H1 (cell line): ENCODE measurements around the gene TTC8. TPM values are rescaled to one million over a fixed set of nuclear protein-coding genes. Genes with fewer than 3 reads are reported as not detected.

Source experiments
- CTCF ChIA-PET: fragments of 300-600 bp; sonication (Branson Sonifier 250); formaldehyde crosslinking; loops from one replicate; lab custom pipeline; 2021; ENCODE audit not compliant: partially characterized antibody; lab: Charles Lee
- POLR2A ChIA-PET: fragments of 300-600 bp; sonication (Branson Sonifier 250); formaldehyde crosslinking; loops from one replicate; lab custom pipeline; 2021; ENCODE audit warnings: inconsistent platforms; ENCODE audit not compliant: partially characterized antibody; lab: Charles Lee
- DNase-seq, 2 experiments: peaks; one replicate each; pipeline versions ENCODE4 v3.0.0 to v3.0.0-alpha.2; 2010 to 2022; ENCODE audit warnings: low spot score in 2 of 2, low read depth in 1 of 2, mixed read lengths in 1 of 2
- FAIRE-seq: peaks from 2 replicates; lab custom pipeline; 2011; peaks lifted over from hg19 to GRCh38; lab: Jason Lieb, UNC
- H2AFZ ChIP-seq: 2 replicates; pipeline ENCODE4 v1.8.1; 2012; ENCODE audit warnings: low read length, inconsistent platforms
- H2AK5ac ChIP-seq: 2 replicates; pipeline ENCODE4 v1.6.1; 2013; ENCODE audit warnings: low read depth, low read length
- H2BK120ac ChIP-seq: replicated peaks from 2 replicates; pipeline ENCODE3; 2013; ENCODE audit warnings: low read depth, low read length, inconsistent platforms
- H2BK12ac ChIP-seq: 2 replicates; pipeline ENCODE4 v1.6.1; 2013; ENCODE audit warnings: low read depth, low read length
- H2BK15ac ChIP-seq: 2 replicates; pipeline ENCODE4 v1.6.1; 2013; ENCODE audit warnings: low read length
- H2BK20ac ChIP-seq: 2 replicates; pipeline ENCODE4 v1.6.1; 2013; ENCODE audit warnings: low read length
- H2BK5ac ChIP-seq: 2 replicates; pipeline ENCODE4 v1.6.1; 2013; ENCODE audit warnings: low read depth, low read length
- H3K14ac ChIP-seq: 2 replicates; pipeline ENCODE4 v1.6.1; 2013; ENCODE audit warnings: inconsistent platforms; ENCODE audit not compliant: insufficient read length
- H3K18ac ChIP-seq: 2 replicates; pipeline ENCODE4 v1.6.1; 2013; ENCODE audit warnings: low read length; ENCODE audit errors: extremely low read depth
- H3K23ac ChIP-seq: 2 replicates; pipeline ENCODE4 v1.6.1; 2013; ENCODE audit warnings: inconsistent platforms; ENCODE audit not compliant: insufficient read length
- H3K23me2 ChIP-seq: 2 replicates; pipeline ENCODE4 v1.6.1; 2013; ENCODE audit warnings: low read depth, low read length
- H3K27ac ChIP-seq: 2 replicates; pipeline ENCODE4 v1.6.1; 2011; ENCODE audit warnings: low read depth, low read length, inconsistent platforms
- H3K27me3 ChIP-seq, 4 experiments: replicated peaks in 1 of 4; 1 replicate in 1 of 4; 2 replicates in 3 of 4; pipeline versions ENCODE4 v1.6.1 to v1.8.1; 2011 to 2013; ENCODE audit warnings: low read length in 3 of 4, mild to moderate bottlenecking in 3 of 4, inconsistent platforms in 2 of 4, mixed read lengths in 2 of 4, moderate library complexity in 1 of 4; ENCODE audit not compliant: control insufficient read depth in 3 of 4, insufficient read depth in 3 of 4; ENCODE audit errors: extremely low read depth in 1 of 4
- H3K36me3 ChIP-seq, 4 experiments: 2 replicates each; pipeline versions ENCODE4 v1.6.1 to v1.8.1; 2011 to 2013; ENCODE audit warnings: mild to moderate bottlenecking in 4 of 4, low read length in 3 of 4, moderate library complexity in 2 of 4, control low read depth in 1 of 4, inconsistent platforms in 1 of 4; ENCODE audit not compliant: insufficient read depth in 4 of 4, control insufficient read depth in 2 of 4
- H3K4ac ChIP-seq: replicated peaks from 2 replicates; pipeline ENCODE3; 2013; ENCODE audit warnings: low read length, low read depth, mixed read lengths, inconsistent platforms; ENCODE audit not compliant: insufficient read length
- H3K4me1 ChIP-seq, 4 experiments: replicated peaks in 1 of 4; 1 replicate in 1 of 4; 2 replicates in 3 of 4; pipeline versions ENCODE4 v1.6.1 to v1.8.1; 2011 to 2013; ENCODE audit warnings: low read length in 3 of 4, inconsistent platforms in 2 of 4, mixed read lengths in 1 of 4; ENCODE audit not compliant: insufficient read depth in 4 of 4, control insufficient read depth in 3 of 4
- H3K4me2 ChIP-seq, 2 experiments: 2 replicates each; pipeline versions ENCODE4 v1.6.1 to v1.8.1; 2011 to 2013; ENCODE audit warnings: low read depth in 2 of 2, low read length in 2 of 2, control low read depth in 1 of 2, inconsistent platforms in 1 of 2, mild to moderate bottlenecking in 1 of 2; ENCODE audit not compliant: insufficient read depth in 1 of 2
- H3K4me3 ChIP-seq, 4 experiments: fragments of 200-600, 300-600 bp in 1 of 4; sonication (generic), shearing (Covaris generic), sonication (Bioruptor Twin) in 1 of 4; 2 replicates each; pipeline versions ENCODE4 v1.5.1 to v1.8.1; 2011 to 2016; ENCODE audit warnings: low read length in 4 of 4, low read depth in 3 of 4, control low read depth in 2 of 4, inconsistent platforms in 2 of 4, mild to moderate bottlenecking in 2 of 4, mixed read lengths in 1 of 4, moderate library complexity in 1 of 4; ENCODE audit not compliant: insufficient read depth in 2 of 4; ENCODE audit errors: extremely low read depth in 1 of 4
- H3K56ac ChIP-seq: replicated peaks from 2 replicates; pipeline ENCODE3; 2013; ENCODE audit warnings: low read depth, mild to moderate bottlenecking, mixed read lengths, low read length, inconsistent platforms; ENCODE audit not compliant: insufficient read length
- H3K79me1 ChIP-seq: 2 replicates; pipeline ENCODE4 v1.6.1; 2013; ENCODE audit warnings: low read depth, low read length, control low read depth
- H3K79me2 ChIP-seq, 2 experiments: 2 replicates each; pipeline versions ENCODE4 v1.6.1 to v1.8.1; 2012 to 2013; ENCODE audit warnings: low read length in 2 of 2, mild to moderate bottlenecking in 2 of 2, inconsistent platforms in 1 of 2; ENCODE audit not compliant: insufficient read depth in 2 of 2, control insufficient read depth in 1 of 2
- H3K9ac ChIP-seq, 4 experiments: replicated peaks in 1 of 4; 1 replicate in 1 of 4; 2 replicates in 3 of 4; pipeline versions ENCODE4 v1.6.1 to v1.8.1; 2011 to 2013; ENCODE audit warnings: low read depth in 3 of 4, low read length in 3 of 4, control low read depth in 2 of 4, mild to moderate bottlenecking in 2 of 4, moderate library complexity in 2 of 4, inconsistent platforms in 1 of 4; ENCODE audit errors: extremely low read depth in 1 of 4
- H3K9me3 ChIP-seq, 2 experiments: 2 replicates each; pipeline versions ENCODE4 v1.6.1 to v1.8.1; 2012 to 2013; ENCODE audit warnings: mild to moderate bottlenecking in 2 of 2, moderate library complexity in 2 of 2, control low read depth in 1 of 2, inconsistent platforms in 1 of 2, low read depth in 1 of 2, low read length in 1 of 2, mixed read lengths in 1 of 2; ENCODE audit not compliant: insufficient read depth in 2 of 2
- H4K20me1 ChIP-seq, 2 experiments: replicated peaks in 1 of 2; 2 replicates each; pipeline versions ENCODE3 to v1.8.1; 2011 to 2013; ENCODE audit warnings: inconsistent platforms in 2 of 2, low read length in 2 of 2, mild to moderate bottlenecking in 1 of 2; ENCODE audit not compliant: insufficient read depth in 2 of 2, control insufficient read depth in 1 of 2
- H4K5ac ChIP-seq: 2 replicates; pipeline ENCODE4 v1.6.1; 2013; ENCODE audit warnings: low read length, low read depth, mixed read lengths, inconsistent platforms; ENCODE audit not compliant: insufficient read length
- H4K8ac ChIP-seq: 2 replicates; pipeline ENCODE4 v1.8.0; 2013; ENCODE audit warnings: mild to moderate bottlenecking, moderate library complexity, low read length, inconsistent platforms; ENCODE audit not compliant: insufficient read depth; ENCODE audit errors: extremely low read depth
- H4K91ac ChIP-seq: replicated peaks from 2 replicates; pipeline ENCODE3; 2013; ENCODE audit warnings: low read length, mixed read lengths, inconsistent platforms; ENCODE audit not compliant: insufficient read length
- BCL11A ChIP-seq, 2 experiments: IDR thresholded peaks; one replicate each; pipeline ENCODE4 v1.6.1; 2011; ENCODE audit warnings: low read depth in 2 of 2, low read length in 2 of 2, mild to moderate bottlenecking in 2 of 2
- CHD2 ChIP-seq: IDR thresholded peaks from 2 replicates; pipeline ENCODE4 v1.6.1; 2012; ENCODE audit warnings: low read length, improper control_type of control experiment
- GABPA ChIP-seq: IDR thresholded peaks from 2 replicates; pipeline ENCODE4 v1.6.1; 2011; ENCODE audit warnings: mild to moderate bottlenecking, low read length, moderate library complexity, borderline replicate concordance; ENCODE audit not compliant: insufficient read depth
- KDM1A ChIP-seq: fragments of 200-600, 300-600 bp; sonication (generic); IDR thresholded peaks from 2 replicates; pipeline ENCODE4 v1.7.1; 2016; ENCODE audit warnings: mild to moderate bottlenecking, low read length, borderline replicate concordance
- NRF1 ChIP-seq: IDR thresholded peaks from 2 replicates; pipeline ENCODE4 v1.6.1; 2011; ENCODE audit warnings: mild to moderate bottlenecking, low read depth, low read length, improper control_type of control experiment
- PHF8 ChIP-seq: fragments of 200-600 bp; sonication (generic); conservative IDR thresholded peaks from 2 replicates; pipeline ENCODE4 v1.7.1; 2012; ENCODE audit warnings: low read depth, mild to moderate bottlenecking, inconsistent platforms, low read length, moderate library complexity
- RFX5 ChIP-seq: IDR thresholded peaks from 2 replicates; pipeline ENCODE4 v1.6.1; 2011; ENCODE audit warnings: low read depth, low read length, improper control_type of control experiment, borderline replicate concordance
- RXRA ChIP-seq: IDR thresholded peaks from 2 replicates; pipeline ENCODE4 v1.6.1; 2011; ENCODE audit warnings: low read depth, mild to moderate bottlenecking, low read length, moderate library complexity; ENCODE audit not compliant: insufficient read depth
- SP2 ChIP-seq: IDR thresholded peaks from 2 replicates; pipeline ENCODE4 v1.6.1; 2012; ENCODE audit warnings: mild to moderate bottlenecking, low read length, inconsistent platforms
- TAF7 ChIP-seq: optimal IDR thresholded peaks from 2 replicates; pipeline ENCODE3; 2011; ENCODE audit warnings: low read depth, mild to moderate bottlenecking, inconsistent platforms, low read length, moderate library complexity, borderline replicate concordance
- WGBS, 2 experiments: shearing (Covaris generic) in 1 of 2; methylation state at CpG; one replicate each; pipeline versions ENCODE4 v1.1.6 to v1.1.7; 2013 to 2015; ENCODE audit warnings: low lambda C conversion rate in 2 of 2, mixed read lengths in 2 of 2, inconsistent platforms in 1 of 2, low coverage in 1 of 2, missing lambda C conversion rate in 1 of 2; ENCODE audit not compliant: insufficient replicate concordance in 2 of 2, insufficient coverage in 1 of 2, insufficient read length in 1 of 2; ENCODE audit errors: extremely low coverage in 1 of 2, missing lambda C conversion rate in 1 of 2; 5-methylcytosine and 5-hydroxymethylcytosine counted together
- polyA plus RNA-seq, 7 experiments: library from polyadenylated mRNA; depleted of rRNA in 3 of 7; stranded (reverse) in 5 of 7; unstranded in 2 of 7; fragments of >200 nt in 5 of 7; fragments of 200-250 nt in 2 of 7; gene quantifications; 1 replicate in 5 of 7; 2 replicates in 1 of 7; 4 replicates in 1 of 7; pipeline versions ENCODE4 v1.2.1 to v1.2.3, GENCODE V29; 2011 to 2013; ENCODE audit warnings: missing spikeins in 2 of 7, mixed read lengths in 2 of 7
- total RNA-seq: library from RNA; stranded (reverse); fragmentation: NEBNext Ultra II Directional; extraction: Animal tissue kit (Norgen Biotek cat#: 25700); gene quantifications from 2 replicates; pipeline ENCODE4 v1.2.1, GENCODE V29; 2021
- TF ChIP-seq, protein P1 (sequence below): IDR thresholded peaks from 2 replicates; pipeline ENCODE4 v1.6.1; 2012; ENCODE audit warnings: inconsistent platforms

TTC8 gene
- total and polyA plus RNA-seq, 2 of the 8 experiments (the other 6 are each of a cell fraction or from before 2014, with no cell fraction given) = 13.1 to 13.5 TPM

DNA sequence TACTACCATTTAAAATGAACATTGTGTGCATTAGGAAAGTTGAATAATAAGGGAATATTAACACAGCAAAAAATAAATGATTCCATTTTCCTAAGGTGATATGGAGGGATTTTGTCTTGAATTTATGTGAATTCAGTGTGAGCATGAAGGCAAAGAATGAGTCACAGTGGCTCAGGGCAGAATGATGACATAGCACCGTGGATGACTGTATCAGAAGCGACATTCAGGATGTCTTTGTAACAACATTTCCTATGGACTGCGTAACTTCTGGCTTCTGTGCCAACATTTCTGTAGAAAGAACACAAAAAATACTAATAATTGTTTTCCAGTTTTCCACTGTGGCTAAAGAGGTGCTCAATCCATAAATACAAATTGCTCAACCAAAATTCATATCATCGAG lies 54.6 kb downstream of the TTC8 start:
- Histone ChIP-seq H3K27ac (no peak overlapping the region), H2BK120ac (no peak overlapping the region), H2BK20ac (no peak overlapping the region), H3K36me3 (peaks cover 0 to 7% (median 1%) of the 10 kb centered on the region in 4 experiments; a peak in 2 of 8 replicates), H3K79me2 (no peaks in the 10 kb centered on the region), H3K23me2 (no peaks in the 10 kb centered on the region), H3K14ac (no peak overlapping the region), H2AK5ac (no peak overlapping the region), H3K4me2 (no peak overlapping the region), H4K8ac (no peak overlapping the region), H2AFZ (no peak overlapping the region), H3K4me1 (no peaks in the 10 kb centered on the region), H4K5ac (no peak overlapping the region), H2BK5ac (no peak overlapping the region), H3K27me3 (no peaks in the 10 kb centered on the region), H4K91ac (no peak overlapping the region), H3K4ac (no peak overlapping the region), H3K9ac (no peak overlapping the region), H3K18ac (no peak overlapping the region), H3K79me1 (no peaks in the 10 kb centered on the region), H3K23ac (no peak overlapping the region), H2BK15ac (no peak overlapping the region), H3K4me3 (no peak overlapping the region), H3K9me3 (0 out of 4 replicates have a peak, but pooled peaks cover 0 to 3% of the 10 kb centered on the region in 2 experiments), H3K56ac (no peak overlapping the region), H4K20me1 (no peaks in the 10 kb centered on the region), H2BK12ac (no peak overlapping the region)
- CTCF ChIA-PET = no interaction called here
- POLR2A ChIA-PET = no interaction called here
- FAIRE-seq (no peak), DNase-seq (no peak)
- 95% methylated on average over 4 of the region's 4 CpGs; no CpG with 5 or more reads in 1 of the 2 experiments for WGBS, 2 experiments
- TF ChIP-seq PHF8 (no peak), GABPA (no peak), NRF1 (no peak), BCL11A (IDR thresholded peaks at IDR 0.05; ENCODE audit: low read depth in 2 of 2, low read length in 2 of 2) (no peak), RXRA (no peak), SP2 (no peak), RFX5 (no peak), KDM1A (no peak), CHD2 (no peak), TAF7 (no peak)
- TF ChIP-seq, protein P1, sequence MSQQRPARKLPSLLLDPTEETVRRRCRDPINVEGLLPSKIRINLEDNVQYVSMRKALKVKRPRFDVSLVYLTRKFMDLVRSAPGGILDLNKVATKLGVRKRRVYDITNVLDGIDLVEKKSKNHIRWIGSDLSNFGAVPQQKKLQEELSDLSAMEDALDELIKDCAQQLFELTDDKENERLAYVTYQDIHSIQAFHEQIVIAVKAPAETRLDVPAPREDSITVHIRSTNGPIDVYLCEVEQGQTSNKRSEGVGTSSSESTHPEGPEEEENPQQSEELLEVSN = no peak
